GM18873 (cell line): Measurements from ENCODE around the gene SPRED3.

Experiments
- ATAC-seq: cut with Tn5 transposase; IDR thresholded peaks from one replicate; pipeline ENCODE4 v1.9.1; 2021; ENCODE audit warnings: mild to moderate bottlenecking, moderate library complexity, moderate number of reproducible peaks; ENCODE audit not compliant: unreplicated experiment, low FRiP score

Gene SPRED3

GRCh38 chr19:38443458-38443999 is 55.0 kb downstream of the SPRED3 start:
- no peak for ATAC-seq

- no peak for ATAC-seq
These were observed 55.5 kb downstream of the SPRED3 start for GRCh38 chr19:38444026-38444425.

- ATAC-seq: no peak
These were observed 56.9 kb downstream of the SPRED3 start for GRCh38 chr19:38445362-38445761.

GRCh38 chr19:38448225-38448624 is 59.7 kb downstream of the SPRED3 start:
- no peak for ATAC-seq
